K562 (cell line): ENCODE measurements around the gene SLC25A33.

Experiments
- EZH2 ChIP-seq: IDR thresholded peaks from 2 replicates; pipeline ENCODE4 v1.6.1; 2012; ENCODE audit warnings: low read depth, mild to moderate bottlenecking, inconsistent platforms, low read length, borderline replicate concordance
- PHF21A ChIP-seq: fragments of 450-650 bp; IDR thresholded peaks from 2 replicates; pipeline ENCODE4 v1.6.1; 2017; ENCODE audit warnings: low read depth, borderline replicate concordance

- TF ChIP-seq EZH2 (no peak), PHF21A (no peak)
Measured at GRCh38 chr1:9607352-9607751, 68.1 kb downstream of the SLC25A33 start.
